H1 (cell line): ENCODE results near the gene ETV4.

Experiments used
- BCL11A ChIP-seq, 2 experiments: IDR thresholded peaks; one replicate each; pipeline ENCODE4 v1.6.1; 2011; ENCODE audit warnings: low read depth in 2 of 2, low read length in 2 of 2, mild to moderate bottlenecking in 2 of 2
- EP300 ChIP-seq, 2 experiments: IDR thresholded peaks; 1 replicate in 1 of 2; 2 replicates in 1 of 2; pipeline ENCODE4 v1.6.1; 2011 to 2012; ENCODE audit warnings: low read depth in 2 of 2, low read length in 2 of 2, mild to moderate bottlenecking in 2 of 2, borderline replicate concordance in 1 of 2, inconsistent platforms in 1 of 2, moderate library complexity in 1 of 2
- KDM5A ChIP-seq: fragments of 200-600 bp; IDR thresholded peaks from 2 replicates; pipeline ENCODE4 v1.7.1; 2012; ENCODE audit warnings: mild to moderate bottlenecking, low read length, inconsistent platforms, mixed read lengths
- SIN3A ChIP-seq, 2 experiments: IDR thresholded peaks in 1 of 2; conservative IDR thresholded peaks in 1 of 2; 2 replicates each; pipeline ENCODE4 v1.6.1; 2011 to 2012; ENCODE audit warnings: low read length in 2 of 2, improper control_type of control experiment in 1 of 2, low read depth in 1 of 2, mild to moderate bottlenecking in 1 of 2
- SP4 ChIP-seq: IDR thresholded peaks from 2 replicates; pipeline ENCODE4 v1.6.1; 2012; ENCODE audit warnings: low read length, inconsistent platforms
- ZNF274 ChIP-seq: IDR thresholded peaks from 2 replicates; pipeline ENCODE4 v1.7.0; 2012; ENCODE audit warnings: low read length, borderline replicate concordance; ENCODE audit errors: extremely low read depth

DNA sequence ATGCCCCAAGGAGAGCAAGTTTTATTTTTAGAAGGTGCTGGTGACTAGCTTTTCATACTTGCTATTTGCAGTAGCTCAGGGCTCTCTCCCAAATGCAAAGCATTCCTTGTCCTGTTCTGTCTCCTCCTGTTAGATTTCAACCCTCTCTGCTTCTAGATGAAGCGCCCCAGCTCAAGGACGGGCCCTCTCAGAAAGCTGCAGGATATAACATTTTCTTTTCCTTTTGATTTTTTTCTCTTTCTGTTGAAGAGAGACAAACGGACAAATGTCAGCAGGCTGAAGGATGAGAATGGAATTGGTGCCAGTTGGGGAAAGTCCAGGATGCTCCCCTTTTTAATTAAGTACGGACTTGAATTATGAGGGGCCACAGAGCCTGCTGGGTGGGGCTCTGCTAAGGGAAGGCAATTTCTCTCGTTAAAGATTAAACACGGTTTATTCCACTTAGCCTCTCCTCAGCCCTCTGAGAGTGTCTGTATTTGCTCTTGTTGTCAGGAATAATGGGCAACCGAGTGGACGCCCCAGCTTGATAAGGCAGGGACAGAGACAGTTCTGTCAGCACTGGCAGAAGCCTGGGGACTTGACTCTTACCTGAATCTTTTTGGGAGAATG lies 6.2 kb upstream of the ETV4 start:
- TF ChIP-seq ZNF274 (no peak), SP4 (no peak), BCL11A (IDR thresholded peaks at IDR 0.05; ENCODE audit: low read depth in 2 of 2, low read length in 2 of 2) (no peak), SIN3A (conservative IDR thresholded peaks at IDR 0.05 in 1 of 2, IDR thresholded peaks at IDR 0.05 in 1 of 2; ENCODE audit: low read depth in 1 of 2, low read length in 2 of 2) (no peak), EP300 (IDR thresholded peaks at IDR 0.05; ENCODE audit: borderline replicate concordance in 1 of 2, low read depth in 2 of 2, low read length in 2 of 2) (no peak), KDM5A (no peak)
